HCT116 (cell line): ENCODE results near the gene ITGAL.

Experiments
- CEBPB ChIP-seq: IDR thresholded peaks from 2 replicates; pipeline ENCODE4 v1.6.1; 2012; ENCODE audit warnings: low read depth
- EZH2 ChIP-seq: fragments of 200-600 bp; sonication (generic); IDR thresholded peaks from 2 replicates; pipeline ENCODE4 v1.6.1; 2017; ENCODE audit warnings: antibody characterized with exemption, mixed run types
- POLR2A ChIP-seq: IDR thresholded peaks from 2 replicates; pipeline ENCODE4 v1.7.0; 2011; ENCODE audit warnings: borderline replicate concordance; ENCODE audit not compliant: insufficient read depth, insufficient read length; ENCODE audit errors: extremely low read depth
- POLR2AphosphoS5 ChIP-seq: IDR thresholded peaks from 2 replicates; pipeline ENCODE4 v1.6.1; 2011; ENCODE audit warnings: mild to moderate bottlenecking, low read depth, low read length, moderate library complexity
- SIN3A ChIP-seq: IDR thresholded peaks from 2 replicates; pipeline ENCODE4 v1.6.1; 2012; ENCODE audit warnings: low read depth
- SP1 ChIP-seq: IDR thresholded peaks from 2 replicates; pipeline ENCODE4 v1.6.1; 2012; ENCODE audit warnings: low read depth
- TF ChIP-seq, protein P1 (sequence below), 3 experiments: fragments of 200-600 bp in 1 of 3; sonication (generic) in 1 of 3; IDR thresholded peaks in 2 of 3; conservative IDR thresholded peaks in 1 of 3; 2 replicates each; pipeline ENCODE4 v1.5.1; 2012 to 2017; ENCODE audit warnings: low read depth in 2 of 3, low read length in 2 of 3, antibody characterized with exemption in 1 of 3, borderline replicate concordance in 1 of 3, control low read depth in 1 of 3, mild to moderate bottlenecking in 1 of 3, mixed read lengths in 1 of 3, mixed run types in 1 of 3, moderate library complexity in 1 of 3; ENCODE audit not compliant: insufficient read depth in 1 of 3
- TF ChIP-seq, protein P2 (sequence below): IDR thresholded peaks from 2 replicates; pipeline ENCODE4 v1.6.1; 2012
- TF ChIP-seq, protein P3 (sequence below): IDR thresholded peaks from 2 replicates; pipeline ENCODE4 v1.6.1; 2012; ENCODE audit warnings: low read depth

DNA sequence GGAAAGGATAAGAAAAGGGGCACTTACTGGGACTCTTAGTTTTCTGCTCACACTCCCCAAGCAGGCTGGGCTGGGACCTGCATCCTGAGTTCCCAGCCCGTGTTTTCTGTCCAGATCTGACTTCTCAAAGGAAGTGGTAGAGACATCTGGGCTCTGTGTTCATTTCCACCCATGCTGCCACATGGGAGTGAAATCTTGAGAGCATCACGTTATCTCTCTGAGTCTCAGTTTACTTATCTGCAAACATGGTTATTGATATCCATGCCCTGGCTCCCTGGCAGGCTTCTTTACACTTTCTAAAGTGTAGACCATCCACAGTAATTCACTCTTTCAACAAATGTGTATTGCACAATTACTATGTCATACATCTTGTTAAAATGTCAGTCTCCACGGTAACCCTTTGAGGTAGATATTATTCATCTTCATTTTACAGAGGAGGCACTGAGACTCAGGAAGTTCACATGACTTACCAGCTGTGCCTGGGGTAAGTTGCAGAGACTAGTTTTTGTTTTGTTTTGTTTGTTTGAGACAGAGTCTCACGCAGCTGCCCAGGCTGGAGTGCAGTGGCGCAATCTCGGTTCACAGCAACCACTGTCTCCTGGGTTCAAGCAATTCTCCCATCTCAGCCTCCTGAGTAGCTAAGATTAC is 95.6 kb downstream of the ITGAL start:
- no peak for TF ChIP-seq EZH2
- TF ChIP-seq, protein P1, sequence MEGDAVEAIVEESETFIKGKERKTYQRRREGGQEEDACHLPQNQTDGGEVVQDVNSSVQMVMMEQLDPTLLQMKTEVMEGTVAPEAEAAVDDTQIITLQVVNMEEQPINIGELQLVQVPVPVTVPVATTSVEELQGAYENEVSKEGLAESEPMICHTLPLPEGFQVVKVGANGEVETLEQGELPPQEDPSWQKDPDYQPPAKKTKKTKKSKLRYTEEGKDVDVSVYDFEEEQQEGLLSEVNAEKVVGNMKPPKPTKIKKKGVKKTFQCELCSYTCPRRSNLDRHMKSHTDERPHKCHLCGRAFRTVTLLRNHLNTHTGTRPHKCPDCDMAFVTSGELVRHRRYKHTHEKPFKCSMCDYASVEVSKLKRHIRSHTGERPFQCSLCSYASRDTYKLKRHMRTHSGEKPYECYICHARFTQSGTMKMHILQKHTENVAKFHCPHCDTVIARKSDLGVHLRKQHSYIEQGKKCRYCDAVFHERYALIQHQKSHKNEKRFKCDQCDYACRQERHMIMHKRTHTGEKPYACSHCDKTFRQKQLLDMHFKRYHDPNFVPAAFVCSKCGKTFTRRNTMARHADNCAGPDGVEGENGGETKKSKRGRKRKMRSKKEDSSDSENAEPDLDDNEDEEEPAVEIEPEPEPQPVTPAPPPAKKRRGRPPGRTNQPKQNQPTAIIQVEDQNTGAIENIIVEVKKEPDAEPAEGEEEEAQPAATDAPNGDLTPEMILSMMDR (IDR thresholded peaks at IDR 0.05 in 2 of 3, conservative IDR thresholded peaks at IDR 0.05 in 1 of 3; ENCODE audit: borderline replicate concordance in 1 of 3, insufficient read depth in 1 of 3, low read depth in 2 of 3, low read length in 2 of 3) = no peak
- TF ChIP-seq, protein P2, sequence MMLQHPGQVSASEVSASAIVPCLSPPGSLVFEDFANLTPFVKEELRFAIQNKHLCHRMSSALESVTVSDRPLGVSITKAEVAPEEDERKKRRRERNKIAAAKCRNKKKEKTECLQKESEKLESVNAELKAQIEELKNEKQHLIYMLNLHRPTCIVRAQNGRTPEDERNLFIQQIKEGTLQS = no peak
- TF ChIP-seq POLR2AphosphoS5 = no peak
- TF ChIP-seq POLR2A = no peak
- TF ChIP-seq, protein P3, sequence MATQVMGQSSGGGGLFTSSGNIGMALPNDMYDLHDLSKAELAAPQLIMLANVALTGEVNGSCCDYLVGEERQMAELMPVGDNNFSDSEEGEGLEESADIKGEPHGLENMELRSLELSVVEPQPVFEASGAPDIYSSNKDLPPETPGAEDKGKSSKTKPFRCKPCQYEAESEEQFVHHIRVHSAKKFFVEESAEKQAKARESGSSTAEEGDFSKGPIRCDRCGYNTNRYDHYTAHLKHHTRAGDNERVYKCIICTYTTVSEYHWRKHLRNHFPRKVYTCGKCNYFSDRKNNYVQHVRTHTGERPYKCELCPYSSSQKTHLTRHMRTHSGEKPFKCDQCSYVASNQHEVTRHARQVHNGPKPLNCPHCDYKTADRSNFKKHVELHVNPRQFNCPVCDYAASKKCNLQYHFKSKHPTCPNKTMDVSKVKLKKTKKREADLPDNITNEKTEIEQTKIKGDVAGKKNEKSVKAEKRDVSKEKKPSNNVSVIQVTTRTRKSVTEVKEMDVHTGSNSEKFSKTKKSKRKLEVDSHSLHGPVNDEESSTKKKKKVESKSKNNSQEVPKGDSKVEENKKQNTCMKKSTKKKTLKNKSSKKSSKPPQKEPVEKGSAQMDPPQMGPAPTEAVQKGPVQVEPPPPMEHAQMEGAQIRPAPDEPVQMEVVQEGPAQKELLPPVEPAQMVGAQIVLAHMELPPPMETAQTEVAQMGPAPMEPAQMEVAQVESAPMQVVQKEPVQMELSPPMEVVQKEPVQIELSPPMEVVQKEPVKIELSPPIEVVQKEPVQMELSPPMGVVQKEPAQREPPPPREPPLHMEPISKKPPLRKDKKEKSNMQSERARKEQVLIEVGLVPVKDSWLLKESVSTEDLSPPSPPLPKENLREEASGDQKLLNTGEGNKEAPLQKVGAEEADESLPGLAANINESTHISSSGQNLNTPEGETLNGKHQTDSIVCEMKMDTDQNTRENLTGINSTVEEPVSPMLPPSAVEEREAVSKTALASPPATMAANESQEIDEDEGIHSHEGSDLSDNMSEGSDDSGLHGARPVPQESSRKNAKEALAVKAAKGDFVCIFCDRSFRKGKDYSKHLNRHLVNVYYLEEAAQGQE = no peak
- no peak for TF ChIP-seq SIN3A
- no peak for TF ChIP-seq CEBPB
- TF ChIP-seq SP1 = no peak
